Skeletal muscle tissue (tissue), 4 donors: Measurements from ENCODE around the gene FOXQ1. TPM values are rescaled to one million over a fixed set of nuclear protein-coding genes. Genes with fewer than 3 reads are reported as not detected.
"Not testable (repeated sequence)": the region's sequence is repeated elsewhere in the genome, so short reads cannot be mapped to it uniquely, and the experiment has no call there.

Experiments
- H3K27ac ChIP-seq: one replicate; pipeline ENCODE4 v1.7.0; 2013; ENCODE audit warnings: mild to moderate bottlenecking, low read depth, low read length, inconsistent platforms
- H3K27me3 ChIP-seq, 3 donors: one replicate each; pipeline ENCODE4 v1.7.0; 2013; ENCODE audit warnings: low read length in 3 of 3; ENCODE audit not compliant: control insufficient read depth in 3 of 3, insufficient read depth in 3 of 3
- H3K36me3 ChIP-seq, 3 donors: one replicate each; pipeline ENCODE4 v1.7.0; 2013; ENCODE audit warnings: low read length in 3 of 3; ENCODE audit not compliant: control insufficient read depth in 3 of 3, insufficient read depth in 3 of 3
- H3K4me1 ChIP-seq, 3 donors: one replicate each; pipeline ENCODE4 v1.7.0; 2013; ENCODE audit warnings: low read length in 3 of 3, mild to moderate bottlenecking in 3 of 3; ENCODE audit not compliant: control insufficient read depth in 3 of 3, insufficient read depth in 3 of 3
- H3K4me3 ChIP-seq, 3 donors: one replicate each; pipeline ENCODE4 v1.7.0; 2013; ENCODE audit warnings: low read length in 3 of 3
- H3K9ac ChIP-seq, 3 donors: one replicate each; pipeline ENCODE4 v1.7.0; 2013; ENCODE audit warnings: low read length in 3 of 3, mild to moderate bottlenecking in 3 of 3, moderate library complexity in 2 of 3, low read depth in 1 of 3
- H3K9me3 ChIP-seq, 3 donors: one replicate each; pipeline ENCODE4 v1.7.0; 2013; ENCODE audit warnings: low read length in 3 of 3; ENCODE audit not compliant: control insufficient read depth in 3 of 3
- total RNA-seq: library from RNA; depleted of rRNA; stranded (reverse); fragments of >200 nt; gene quantifications from one replicate; pipeline ENCODE4 v1.2.3, GENCODE V29; 2014
- donor health status: Osteomylitis.

The FOXQ1 gene
- total RNA-seq, 1 donor from 2014 or later: not detected

DNA sequence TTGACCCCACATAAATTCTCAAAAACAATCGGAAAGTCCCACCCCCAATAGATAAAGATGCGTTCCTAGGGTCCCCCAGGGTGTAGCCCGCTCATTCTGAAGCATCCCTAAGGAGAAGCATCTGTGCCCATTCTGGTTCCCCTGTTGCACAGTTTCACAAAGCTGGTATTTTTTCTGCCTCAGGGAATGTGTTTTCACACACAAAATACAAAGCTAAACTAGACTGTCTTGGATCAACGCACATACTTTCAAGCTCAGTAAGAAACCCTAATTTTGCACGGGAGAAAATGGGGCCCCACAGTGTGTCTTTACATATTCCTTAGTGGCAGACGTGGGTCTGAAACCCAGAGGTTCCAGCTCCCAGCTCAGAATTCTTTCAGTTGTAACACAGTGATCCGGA lies 6.1 kb downstream of the FOXQ1 start:
- Histone ChIP-seq H3K27me3 (peaks cover 26 to 34% (median 29%) of the 10 kb centered on the region in 3 donors), H3K4me3 (no peak overlapping the region), H3K9me3 (no peaks in the 10 kb centered on the region), H3K27ac (no peak overlapping the region), H3K4me1 (peaks cover 7 to 12% (median 9%) of the 10 kb centered on the region in 3 donors), H3K36me3 (no peaks in the 10 kb centered on the region), H3K9ac (no peak overlapping the region)

DNA sequence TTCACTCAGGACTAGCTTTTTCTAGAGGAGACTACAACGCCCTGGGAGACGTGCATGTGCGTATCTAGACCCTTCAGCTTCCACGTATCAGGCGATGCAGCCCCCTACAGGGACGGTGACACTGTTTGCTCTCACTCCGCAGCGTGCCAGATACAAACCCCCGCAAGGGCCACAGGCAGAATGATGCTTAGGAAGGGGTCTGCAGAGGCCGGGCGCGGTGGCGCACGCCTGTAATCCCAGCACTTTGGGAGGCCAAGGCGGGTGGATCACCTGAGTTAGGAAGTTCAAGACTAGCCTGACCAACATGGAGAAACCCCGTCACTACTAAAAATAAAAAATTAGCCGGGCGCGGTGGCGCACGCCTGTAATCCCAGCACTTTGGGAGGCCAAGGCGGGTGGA lies 6.7 kb downstream of the FOXQ1 start:
- H3K4me3 ChIP-seq: not testable (repeated sequence)
- H3K27me3 ChIP-seq: peaks cover 25 to 35% (median 26%) of the 10 kb centered on the region in 3 donors

DNA sequence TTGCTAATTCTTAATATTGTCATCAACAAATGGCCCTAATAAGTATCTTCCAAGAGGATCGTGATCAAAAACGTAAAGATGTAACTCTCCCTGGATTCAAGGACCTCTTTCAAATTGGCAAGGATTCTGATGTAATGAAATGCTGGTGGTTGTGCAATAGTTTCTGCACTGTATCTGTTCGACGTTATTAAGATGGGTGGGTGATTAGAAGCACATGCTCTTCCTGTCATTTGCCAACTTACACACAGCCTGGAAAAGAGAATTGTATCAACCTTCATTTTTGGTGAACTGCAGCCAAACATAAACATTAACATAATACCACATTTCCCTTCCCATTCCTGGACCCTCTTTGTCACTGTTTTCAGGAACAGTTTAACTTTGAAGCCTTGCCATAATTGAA lies 9.8 kb downstream of the FOXQ1 start:
- Histone ChIP-seq H3K9me3 (no peaks in the 10 kb centered on the region), H3K9ac (no peak overlapping the region), H3K4me1 (peaks cover 0 to 7% (median 0%) of the 10 kb centered on the region in 3 donors), H3K27me3 (peaks cover 9 to 12% (median 9%) of the 10 kb centered on the region in 3 donors), H3K36me3 (no peaks in the 10 kb centered on the region), H3K4me3 (no peak overlapping the region), H3K27ac (no peak overlapping the region)

More for the DNA sequence above, 6.7 kb downstream of the FOXQ1 start:
- not testable (repeated sequence) for H3K9me3 ChIP-seq, H3K36me3 ChIP-seq, H3K27ac ChIP-seq, H3K9ac ChIP-seq
- H3K4me1 ChIP-seq: peaks cover 7 to 12% (median 8%) of the 10 kb centered on the region in 3 donors

DNA sequence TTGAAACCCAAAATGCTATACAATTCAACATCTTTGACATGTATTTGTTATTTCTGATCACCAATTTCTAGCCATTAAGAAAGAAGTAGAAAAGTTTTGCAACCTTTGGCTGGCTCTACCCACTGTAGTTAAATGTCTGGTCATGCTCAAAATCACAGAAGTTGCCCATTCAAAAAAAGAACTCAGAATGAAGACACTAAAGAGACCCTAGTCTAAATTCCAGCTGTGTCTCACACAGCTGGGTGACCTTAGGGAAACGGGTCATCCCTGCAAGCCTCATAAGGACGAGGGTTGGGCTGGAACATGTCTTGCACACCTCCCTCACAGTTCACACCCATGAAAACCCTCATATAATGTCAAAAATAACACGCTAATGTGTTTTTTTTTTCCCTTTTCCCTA lies 10.3 kb downstream of the FOXQ1 start:
- Histone ChIP-seq H3K27me3 (peaks cover 12 to 15% (median 13%) of the 10 kb centered on the region in 3 donors), H3K4me1 (peaks cover 0 to 7% (median 0%) of the 10 kb centered on the region in 3 donors), H3K36me3 (no peaks in the 10 kb centered on the region), H3K4me3 (no peak overlapping the region), H3K9me3 (no peaks in the 10 kb centered on the region), H3K9ac (no peak overlapping the region), H3K27ac (no peak overlapping the region)

DNA sequence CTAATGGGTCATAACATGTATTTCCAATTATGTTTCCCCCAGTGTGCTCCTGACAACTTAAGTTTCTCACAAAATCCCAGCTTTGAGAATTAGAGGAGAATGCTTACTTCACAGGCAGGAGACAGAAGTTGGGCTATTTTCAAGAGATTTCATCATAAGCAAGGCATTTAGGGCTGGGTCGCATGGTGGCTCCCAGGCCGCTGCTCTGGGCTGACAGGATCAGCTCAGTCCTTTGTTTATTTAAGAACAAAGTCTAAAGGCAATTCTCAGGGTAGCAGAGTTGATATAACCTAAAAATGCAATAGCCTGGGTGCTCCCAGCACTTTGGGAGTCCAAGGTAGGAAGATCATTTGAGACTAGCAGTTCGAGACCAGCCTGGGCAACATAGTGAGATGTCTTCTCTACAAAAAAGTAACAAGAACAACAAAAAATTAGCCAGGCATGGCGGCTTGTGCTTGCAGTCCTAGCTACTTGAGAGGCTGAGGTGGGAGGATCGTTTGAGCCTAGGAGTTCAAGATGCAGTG lies 10.9 kb downstream of the FOXQ1 start:
- Histone ChIP-seq H3K9me3 (no peaks in the 10 kb centered on the region), H3K27me3 (peaks cover 9 to 16% (median 13%) of the 10 kb centered on the region in 3 donors), H3K27ac (no peak overlapping the region), H3K9ac (no peak overlapping the region), H3K4me1 (peaks cover 0 to 7% (median 0%) of the 10 kb centered on the region in 3 donors), H3K36me3 (no peaks in the 10 kb centered on the region), H3K4me3 (no peak overlapping the region)

DNA sequence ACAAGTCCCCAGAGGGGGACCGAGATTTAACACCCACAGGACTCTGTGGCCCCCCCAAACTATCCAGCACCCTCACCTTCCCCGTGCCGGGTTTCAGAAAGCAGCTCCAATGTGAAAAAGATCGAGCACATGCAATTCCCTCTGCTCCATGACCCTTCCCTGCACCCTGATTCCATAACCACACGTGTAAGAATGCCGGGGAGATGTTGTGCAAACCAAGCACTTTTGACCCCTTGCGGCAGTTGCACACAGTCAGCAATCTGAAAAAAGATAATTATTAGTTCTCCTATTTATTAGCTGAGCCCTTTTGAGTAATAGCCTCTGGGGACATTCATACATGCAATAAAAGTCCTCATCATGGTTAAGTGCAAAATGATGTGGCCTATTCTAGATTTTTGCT lies 13.0 kb downstream of the FOXQ1 start:
- no peak overlapping the region for H3K27ac ChIP-seq
- no peaks in the 10 kb centered on the region for H3K36me3 ChIP-seq
- no peaks in the 10 kb centered on the region for H3K9me3 ChIP-seq
- H3K4me3 ChIP-seq: no peak overlapping the region
- peaks cover 0 to 7% (median 0%) of the 10 kb centered on the region in 3 donors for H3K4me1 ChIP-seq
- no peak overlapping the region for H3K9ac ChIP-seq
- H3K27me3 ChIP-seq: peaks cover 7 to 19% (median 18%) of the 10 kb centered on the region in 3 donors

DNA sequence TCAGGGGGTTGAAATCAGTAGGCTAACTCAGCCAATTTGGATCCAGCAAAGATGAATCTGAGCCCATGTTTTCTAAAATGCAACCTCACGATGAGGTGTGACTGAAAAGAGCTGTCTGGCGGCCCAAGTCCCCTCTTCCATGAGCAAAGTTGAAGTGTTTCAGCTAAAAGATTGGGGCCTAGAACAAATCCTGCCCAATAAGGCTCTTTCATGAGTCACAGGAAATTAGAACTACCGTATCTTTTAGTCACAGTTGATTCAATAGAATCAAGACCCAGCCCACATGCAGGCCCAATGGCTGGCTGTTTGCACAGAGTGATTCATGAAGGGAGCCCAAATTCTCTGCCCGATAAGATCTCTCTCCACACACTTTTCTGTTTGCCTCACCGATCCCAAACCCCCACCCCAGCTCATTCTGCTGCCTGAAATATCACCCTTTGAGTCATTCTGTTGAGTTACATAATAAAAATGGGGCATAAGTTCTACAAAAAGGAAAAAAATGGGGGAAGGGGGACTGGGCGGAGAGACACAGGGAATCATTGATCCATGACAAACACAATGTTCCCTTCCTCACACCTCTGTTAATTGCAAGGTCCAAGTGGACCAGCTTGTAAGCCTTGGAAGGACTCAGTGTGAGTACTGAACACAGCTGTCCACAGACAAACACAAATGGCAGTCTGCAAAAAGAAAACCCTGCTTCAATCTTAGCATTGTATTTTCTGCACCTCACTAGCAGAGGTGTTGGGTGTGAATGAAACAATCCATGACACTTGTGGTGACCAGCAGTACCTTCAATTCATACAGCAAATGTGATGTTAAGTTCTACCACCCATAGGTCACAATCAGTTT lies 13.8 kb downstream of the FOXQ1 start:
- Histone ChIP-seq H3K4me1 (peaks cover 0 to 7% (median 0%) of the 10 kb centered on the region in 3 donors), H3K9ac (no peak overlapping the region), H3K4me3 (no peak overlapping the region), H3K36me3 (no peaks in the 10 kb centered on the region), H3K9me3 (no peaks in the 10 kb centered on the region), H3K27ac (no peak overlapping the region), H3K27me3 (peaks cover 7 to 19% (median 18%) of the 10 kb centered on the region in 3 donors)

DNA sequence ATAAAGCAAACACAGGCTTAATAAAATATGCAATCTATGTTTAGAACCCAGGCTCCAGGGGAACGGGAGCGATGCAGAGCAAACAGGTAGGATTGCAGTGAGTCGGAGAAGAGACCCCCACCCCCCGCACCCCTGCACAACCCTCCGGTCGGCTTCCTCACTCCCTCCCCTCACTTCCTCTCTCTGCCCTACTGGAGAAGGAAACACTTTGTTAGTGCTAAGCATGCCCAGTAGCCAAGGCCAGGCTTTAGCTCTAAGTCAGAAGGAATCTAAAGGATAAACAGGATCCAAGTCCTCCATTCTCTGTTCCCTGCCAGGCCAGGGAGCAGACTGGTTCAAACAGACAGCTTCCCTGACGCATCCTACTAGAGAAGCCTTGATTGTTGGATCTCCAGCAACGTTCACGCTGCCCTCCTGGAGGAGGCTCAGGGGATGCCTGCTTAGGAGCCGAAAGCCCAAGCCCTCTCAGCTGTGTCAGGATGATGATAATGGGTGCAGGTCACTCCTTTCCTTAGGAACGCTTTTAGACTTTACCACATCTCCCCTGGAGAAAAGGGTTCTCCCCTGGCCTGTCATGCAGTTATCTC lies 14.7 kb downstream of the FOXQ1 start:
- H3K27ac ChIP-seq: no peak overlapping the region
- H3K4me1 ChIP-seq: peaks cover 0 to 7% (median 0%) of the 10 kb centered on the region in 3 donors
- H3K36me3 ChIP-seq: no peaks in the 10 kb centered on the region
- no peak overlapping the region for H3K4me3 ChIP-seq
- no peak overlapping the region for H3K9ac ChIP-seq
- no peaks in the 10 kb centered on the region for H3K9me3 ChIP-seq
- H3K27me3 ChIP-seq: peaks cover 7 to 19% (median 18%) of the 10 kb centered on the region in 3 donors

DNA sequence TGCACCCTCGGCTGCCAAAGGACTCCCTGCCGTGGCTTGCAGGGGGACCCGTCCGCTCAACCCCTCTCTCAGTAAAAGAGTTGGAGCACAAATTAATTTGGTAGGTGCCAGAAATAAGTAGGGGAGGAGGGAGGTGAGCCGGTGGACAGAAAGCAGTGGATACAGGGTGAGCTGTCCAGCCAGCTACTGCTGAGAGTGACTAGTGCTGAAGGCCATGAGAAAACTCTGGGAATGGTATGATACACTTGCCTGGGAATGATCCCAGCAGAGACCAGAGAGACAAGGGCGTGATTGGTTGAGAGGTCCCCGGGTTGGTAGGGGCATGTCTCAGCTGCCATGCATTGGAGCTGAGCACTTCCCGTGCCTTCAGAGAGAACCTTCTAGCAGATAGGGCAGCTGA lies 15.7 kb downstream of the FOXQ1 start:
- no peak overlapping the region for H3K27ac ChIP-seq
- H3K9me3 ChIP-seq: no peaks in the 10 kb centered on the region
- H3K9ac ChIP-seq: no peak overlapping the region
- H3K36me3 ChIP-seq: no peaks in the 10 kb centered on the region
- no peak overlapping the region for H3K4me3 ChIP-seq
- H3K4me1 ChIP-seq: peaks cover 0 to 3% (median 0%) of the 10 kb centered on the region in 3 donors
- H3K27me3 ChIP-seq: peaks cover 7 to 19% (median 18%) of the 10 kb centered on the region in 3 donors
